Vagina (tissue), 2 donors: ENCODE results near the gene PTPRM. TPM values are rescaled to one million over a fixed set of nuclear protein-coding genes. Genes with fewer than 3 reads are reported as not detected.

Source experiments
- DNase-seq, 2 donors: peaks; one replicate each; pipeline ENCODE4 v3.0.0-alpha.2; 2017; ENCODE audit errors: extremely low spot score in 2 of 2
- H3K27ac ChIP-seq: fragments of 200-600 bp; sonication (generic); one replicate; pipeline ENCODE4 v1.5.1; 2019
- H3K27me3 ChIP-seq: fragments of 200-600 bp; sonication (generic); one replicate; pipeline ENCODE4 v1.5.1; 2019
- H3K36me3 ChIP-seq, 2 donors: fragments of 200-600 bp; sonication (generic); one replicate each; pipeline ENCODE4 v1.5.1; 2017 to 2019
- H3K4me1 ChIP-seq: fragments of 200-600 bp; sonication (generic); one replicate; pipeline ENCODE4 v1.5.1; 2019
- H3K4me3 ChIP-seq, 2 donors: fragments of 200-600 bp; sonication (generic); 1 replicate in 1 of 2; 2 replicates in 1 of 2; pipeline ENCODE4 v1.5.1; 2016 to 2019
- H3K9me3 ChIP-seq: fragments of 200-600 bp; sonication (generic); one replicate; pipeline ENCODE4 v1.5.1; 2019
- CTCF ChIP-seq, 3 experiments: fragments of 450-650 bp in 2 of 3; fragments of 200-600 bp in 1 of 3; sonication (generic) in 1 of 3; IDR thresholded peaks; one replicate each; pipeline ENCODE4 v1.5.1; 2017 to 2019; ENCODE audit warnings: antibody characterized with exemption in 3 of 3, mild to moderate bottlenecking in 2 of 3, moderate library complexity in 2 of 3
- POLR2A ChIP-seq, 2 donors: fragments of 450-650 bp; IDR thresholded peaks; one replicate each; pipeline ENCODE4 v1.6.1; 2017; ENCODE audit warnings: antibody characterized with exemption in 2 of 2, mild to moderate bottlenecking in 2 of 2, moderate library complexity in 2 of 2
- POLR2AphosphoS5 ChIP-seq, 2 donors: sonication (generic); formaldehyde crosslinking; IDR thresholded peaks; one replicate each; pipeline ENCODE4 v1.9.0; 2017; ENCODE audit warnings: antibody characterized with exemption in 2 of 2, mild to moderate bottlenecking in 2 of 2, low read depth in 1 of 2; ENCODE audit not compliant: insufficient read depth in 1 of 2
- intact Hi-C: fragments of 100-400 bp; cut with DNase I; formaldehyde crosslinking; loops from one replicate; pipeline ENCODE4 v1.15.1; 2023
- total RNA-seq: library from RNA; depleted of rRNA; stranded (reverse); fragments of >200 nt; gene quantifications from one replicate; pipeline ENCODE4 v1.2.3, GENCODE V29; 2016

The PTPRM gene
- total RNA-seq, 1 donor from 2014 or later: 60.2 TPM

GRCh38 chr18:8045884-8046281 is 478.8 kb downstream of the PTPRM start:
- intact Hi-C loops: no loop called here
- Histone ChIP-seq H3K27me3 (no peaks in the 10 kb centered on the region), H3K27ac (no peak overlapping the region), H3K4me1 (no peaks in the 10 kb centered on the region), H3K36me3 (no peaks in the 10 kb centered on the region), H3K9me3 (no peaks in the 10 kb centered on the region), H3K4me3 (no peak overlapping the region)
- no peak for DNase-seq
- TF ChIP-seq POLR2A (IDR thresholded peaks at IDR 0.05): no peak
- no peak for TF ChIP-seq POLR2AphosphoS5 (IDR thresholded peaks at IDR 0.05; ENCODE audit: insufficient read depth in 1 of 2, low read depth in 1 of 2)
- no peak for TF ChIP-seq CTCF (IDR thresholded peaks at IDR 0.05)

- no peak for TF ChIP-seq CTCF (IDR thresholded peaks at IDR 0.05)
- no peak for TF ChIP-seq POLR2AphosphoS5 (IDR thresholded peaks at IDR 0.05; ENCODE audit: insufficient read depth in 1 of 2, low read depth in 1 of 2)
- TF ChIP-seq POLR2A (IDR thresholded peaks at IDR 0.05): no peak
- intact Hi-C loops: no loop called here
- no peaks in the 10 kb centered on the region for H3K9me3 ChIP-seq
- H3K27me3 ChIP-seq: no peaks in the 10 kb centered on the region
- no peak overlapping the region for H3K27ac ChIP-seq
- no peak for DNase-seq
- H3K4me1 ChIP-seq: peaks cover under 1% of the 10 kb centered on the region
- no peak overlapping the region for H3K4me3 ChIP-seq
- H3K36me3 ChIP-seq: no peaks in the 10 kb centered on the region
Measured at GRCh38 chr18:8046441-8046840, 479.3 kb downstream of the PTPRM start.

- Histone ChIP-seq H3K4me1 (peaks cover 7% of the 10 kb centered on the region), H3K4me3 (no peak overlapping the region), H3K36me3 (no peaks in the 10 kb centered on the region), H3K9me3 (no peaks in the 10 kb centered on the region), H3K27ac (no peak overlapping the region), H3K27me3 (no peaks in the 10 kb centered on the region)
- intact Hi-C loops: no loop called here
- TF ChIP-seq CTCF (IDR thresholded peaks at IDR 0.05): no peak
- TF ChIP-seq POLR2AphosphoS5 (IDR thresholded peaks at IDR 0.05; ENCODE audit: insufficient read depth in 1 of 2, low read depth in 1 of 2): no peak
- TF ChIP-seq POLR2A (IDR thresholded peaks at IDR 0.05): no peak
- no peak for DNase-seq
Measured at GRCh38 chr18:8049147-8049546, 482.0 kb downstream of the PTPRM start.

- intact Hi-C loops: no loop called here
- no peak for TF ChIP-seq CTCF (IDR thresholded peaks at IDR 0.05)
- TF ChIP-seq POLR2A (IDR thresholded peaks at IDR 0.05): no peak
- TF ChIP-seq POLR2AphosphoS5 (IDR thresholded peaks at IDR 0.05; ENCODE audit: insufficient read depth in 1 of 2, low read depth in 1 of 2): no peak
- H3K36me3 ChIP-seq: no peaks in the 10 kb centered on the region
- no peak for DNase-seq
- H3K4me1 ChIP-seq: peaks cover 7% of the 10 kb centered on the region
- no peaks in the 10 kb centered on the region for H3K9me3 ChIP-seq
- H3K27me3 ChIP-seq: no peaks in the 10 kb centered on the region
- no peak overlapping the region for H3K27ac ChIP-seq
- no peak overlapping the region for H3K4me3 ChIP-seq
Measured at GRCh38 chr18:8050616-8051329, 483.7 kb downstream of the PTPRM start.

GRCh38 chr18:8051453-8051852 is 484.3 kb downstream of the PTPRM start:
- no peak for DNase-seq
- Histone ChIP-seq H3K27ac (no peak overlapping the region), H3K4me1 (peaks cover 7% of the 10 kb centered on the region), H3K27me3 (no peaks in the 10 kb centered on the region), H3K4me3 (no peak overlapping the region), H3K9me3 (no peaks in the 10 kb centered on the region), H3K36me3 (no peaks in the 10 kb centered on the region)
- no peak for TF ChIP-seq POLR2A (IDR thresholded peaks at IDR 0.05)
- TF ChIP-seq POLR2AphosphoS5 (IDR thresholded peaks at IDR 0.05; ENCODE audit: insufficient read depth in 1 of 2, low read depth in 1 of 2): no peak
- TF ChIP-seq CTCF (IDR thresholded peaks at IDR 0.05): no peak
- intact Hi-C loops: no loop called here
